ENCODE results near the gene ZNF425.

GRCh38 chr7:149156898-149157297, 30.8 kb upstream of the ZNF425 start:
- TF ChIP-seq CTCF (conservative IDR thresholded peaks at IDR 0.05; ENCODE audit: low read length) (no peak), EZH2phosphoT487 (IDR thresholded peaks at IDR 0.05; ENCODE audit: borderline replicate concordance, low read depth, low read length) (no peak)
